Testis (tissue), 3 donors: ENCODE measurements around the gene SIN3A. TPM values are rescaled to one million over a fixed set of nuclear protein-coding genes. Genes with fewer than 3 reads are reported as not detected.

Experiments
- DNase-seq: peaks from one replicate; pipeline ENCODE4 v3.0.0-alpha.2; 2019
- H3K27ac ChIP-seq, 2 donors: fragments of 200-600 bp; sonication (generic); one replicate each; pipeline ENCODE4 v1.5.1; 2019
- H3K27me3 ChIP-seq: fragments of 200-600 bp; sonication (generic); one replicate; pipeline ENCODE4 v1.5.1; 2019
- H3K36me3 ChIP-seq: fragments of 200-600 bp; sonication (generic); one replicate; pipeline ENCODE4 v1.5.1; 2017; ENCODE audit warnings: low read depth; ENCODE audit errors: missing control alignments
- H3K4me1 ChIP-seq: fragments of 200-600 bp; sonication (generic); one replicate; pipeline ENCODE4 v1.5.1; 2019
- H3K4me3 ChIP-seq, 2 donors: fragments of 200-600 bp; sonication (generic); one replicate each; pipeline ENCODE4 v1.5.1; 2017 to 2019
- H3K9me3 ChIP-seq: fragments of 200-600 bp; sonication (generic); one replicate; pipeline ENCODE4 v1.5.1; 2017
- CTCF ChIP-seq, 3 experiments: fragments of 450-650 bp in 2 of 3; fragments of 200-600 bp in 1 of 3; sonication (generic) in 1 of 3; IDR thresholded peaks; one replicate each; pipeline ENCODE4 v1.5.1; 2016 to 2019; ENCODE audit warnings: antibody characterized with exemption in 3 of 3, mild to moderate bottlenecking in 2 of 3, moderate library complexity in 1 of 3
- POLR2A ChIP-seq: fragments of 450-650 bp; IDR thresholded peaks from one replicate; pipeline ENCODE4 v1.6.1; 2017; ENCODE audit warnings: antibody characterized with exemption, mild to moderate bottlenecking, moderate library complexity
- WGBS, 2 donors: methylation state at CpG; one replicate each; pipeline ENCODE4 v1.1.5; 2018; 5-methylcytosine and 5-hydroxymethylcytosine counted together
- intact Hi-C: fragments of 100-400 bp; cut with DNase I; formaldehyde crosslinking; loops from one replicate; pipeline ENCODE4 v1.15.1; 2023; ENCODE audit warnings: low total_unique reads
- polyA plus RNA-seq: library from polyadenylated mRNA; stranded (reverse); fragments of 350-450 nt; fragmentation: Illumina TruSeq; extraction: RNeasy Lipid Tissue Mini Kit (QIAGEN cat#74804); gene quantifications from one replicate; pipeline ENCODE4 v1.2.3, GENCODE V29; 2014; ENCODE audit warnings: low read depth, low replicate concordance; ENCODE audit not compliant: insufficient read depth
- total RNA-seq, 2 donors: library from RNA; depleted of rRNA; stranded (reverse); fragments of >200 nt; gene quantifications; one replicate each; pipeline ENCODE4 v1.2.3, GENCODE V29; 2016

Gene SIN3A
- total and polyA plus RNA-seq, 3 donors from 2014 or later = 65.9 to 100 (median 95.0) TPM

GRCh38 chr15:75367913-75368688, 83.4 kb downstream of the SIN3A start, which contains the start of gene MAN2C1:
MAN2C1 (minus strand) TSS chr15:75368607; CDS start chr15:75368583, 24 bp downstream.
- TF ChIP-seq CTCF (IDR thresholded peaks at IDR 0.05) = peak; percentile 61 to 80 (median 76)
- no peak for TF ChIP-seq POLR2A
- H3K4me1 ChIP-seq = peaks cover 11% of the 10 kb centered on the region
- peak; percentile 98 for DNase-seq
- H3K27me3 ChIP-seq = no peaks in the 10 kb centered on the region
- no peaks in the 10 kb centered on the region for H3K9me3 ChIP-seq
- intact Hi-C loops = loop anchor here (10.0 kb wide), 1 partner anchor 257 kb away; the partner anchor contains the start of gene SNUPN
- no peaks in the 10 kb centered on the region for H3K36me3 ChIP-seq
- H3K4me3 ChIP-seq = peak within 1 kb of the TSS; percentile 93 to 94
- WGBS, 2 donors = 0 to 1% methylated on average over 11 to 42 of the region's 67 CpGs
- peak within 1 kb of the TSS; percentile 95 to 98 for H3K27ac ChIP-seq

GRCh38 chr15:75367406-75367912, 84.0 kb downstream of the SIN3A start:
- DNase-seq = no peak
- TF ChIP-seq CTCF (IDR thresholded peaks at IDR 0.05) = no peak
- TF ChIP-seq POLR2A = no peak
- Histone ChIP-seq H3K36me3 (no peaks in the 10 kb centered on the region), H3K4me1 (peaks cover 11% of the 10 kb centered on the region), H3K9me3 (no peaks in the 10 kb centered on the region), H3K27ac (peak overlapping the region in 1 of 2 donors; percentile 98), H3K27me3 (no peaks in the 10 kb centered on the region), H3K4me3 (peak overlapping the region; percentile 93 to 94)
- WGBS, 2 donors = 21 to 30% methylated on average over 7 of the region's 7 CpGs
- intact Hi-C loops = loop anchor here (10.0 kb wide), 1 partner anchor 257 kb away; the partner anchor contains the start of gene SNUPN

GRCh38 chr15:75367006-75367405, 84.5 kb downstream of the SIN3A start:
- intact Hi-C loops = loop anchor here (10.0 kb wide), 1 partner anchor 258 kb away; the partner anchor contains the start of gene SNUPN
- H3K4me3 ChIP-seq = no peak overlapping the region
- H3K27ac ChIP-seq = no peak overlapping the region
- H3K4me1 ChIP-seq = peaks cover 11% of the 10 kb centered on the region
- DNase-seq = no peak
- TF ChIP-seq CTCF (IDR thresholded peaks at IDR 0.05) (no peak), POLR2A (no peak)
- no peaks in the 10 kb centered on the region for H3K27me3 ChIP-seq
- no peaks in the 10 kb centered on the region for H3K9me3 ChIP-seq
- no peaks in the 10 kb centered on the region for H3K36me3 ChIP-seq

GRCh38 chr15:75366163-75366562, 85.3 kb downstream of the SIN3A start:
- Histone ChIP-seq H3K36me3 (no peaks in the 10 kb centered on the region), H3K27ac (no peak overlapping the region), H3K27me3 (no peaks in the 10 kb centered on the region), H3K4me1 (peaks cover 11% of the 10 kb centered on the region), H3K4me3 (no peak overlapping the region), H3K9me3 (no peaks in the 10 kb centered on the region)
- intact Hi-C loops = loop anchor here (10.0 kb wide), 1 partner anchor 259 kb away; the partner anchor contains the start of gene SNUPN
- no peak for TF ChIP-seq POLR2A
- TF ChIP-seq CTCF (IDR thresholded peaks at IDR 0.05) = no peak
- WGBS, 2 donors = 95 to 98% methylated on average over 3 of the region's 3 CpGs
- no peak for DNase-seq
